ENCODE measurements around the gene AMOTL1.
"Not testable (repeated sequence)": the region's sequence is repeated elsewhere in the genome, so short reads cannot be mapped to it uniquely, and the experiment has no call there.

Gene AMOTL1

DNA sequence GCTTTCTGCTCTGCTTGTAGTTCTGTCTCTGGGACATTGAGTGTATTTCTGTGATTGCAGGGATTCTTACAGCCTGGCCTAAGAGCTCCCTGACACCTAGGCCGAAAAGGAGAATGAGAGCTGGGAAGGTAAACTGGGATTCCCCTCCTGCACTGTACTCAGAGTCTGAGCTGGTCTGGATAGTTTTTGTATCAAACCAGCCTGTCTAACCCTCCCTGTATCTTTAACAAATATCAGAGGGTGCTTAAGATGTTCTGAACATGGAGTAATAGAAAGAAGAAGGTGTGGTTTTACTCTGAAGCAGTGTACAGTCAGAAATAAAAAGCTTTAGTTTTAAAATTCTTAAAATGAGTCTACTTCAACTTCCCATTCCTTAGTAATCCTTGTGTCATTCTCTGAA is 57.3 kb downstream of the AMOTL1 start:
- no peak for DNase-seq

DNA sequence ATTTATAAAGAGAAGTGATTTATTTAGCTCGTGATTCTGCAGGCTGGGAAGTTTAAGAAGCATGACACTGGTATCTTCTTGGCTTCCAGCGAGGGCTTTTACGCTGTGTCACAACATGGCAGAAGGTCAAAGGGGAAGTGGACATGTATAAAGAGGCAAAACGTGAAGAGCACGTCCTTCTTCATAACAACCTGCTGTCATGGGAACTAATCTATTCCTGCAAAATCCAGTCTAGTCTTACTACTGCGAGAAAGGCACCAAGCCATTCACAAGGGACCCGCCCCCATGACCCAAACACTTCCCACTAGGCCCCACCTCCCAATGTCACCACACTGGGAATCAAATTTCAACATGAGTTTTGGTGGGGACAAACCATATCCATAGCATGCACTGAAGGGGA is 58.3 kb downstream of the AMOTL1 start:
- no peak for DNase-seq

DNA sequence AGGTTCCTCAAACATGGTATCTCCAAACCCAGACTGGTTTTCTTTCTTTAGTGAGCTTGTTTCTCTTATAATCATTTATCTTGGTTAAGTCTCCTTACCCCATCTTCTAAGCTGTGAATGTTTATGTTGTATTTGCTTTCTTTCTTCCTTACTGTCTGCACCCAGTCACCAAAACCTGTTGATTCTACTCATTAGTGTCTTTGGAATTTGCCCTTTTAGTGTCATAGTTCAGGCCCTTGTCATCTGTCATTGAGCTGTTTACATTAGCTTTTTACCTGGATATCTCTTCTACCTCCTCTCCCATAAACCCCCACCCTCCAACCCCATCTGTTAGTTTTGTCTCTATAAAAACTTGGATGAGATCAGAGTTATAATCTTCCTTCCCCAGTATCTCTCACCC is 59.9 kb downstream of the AMOTL1 start:
- no peak for DNase-seq

DNA sequence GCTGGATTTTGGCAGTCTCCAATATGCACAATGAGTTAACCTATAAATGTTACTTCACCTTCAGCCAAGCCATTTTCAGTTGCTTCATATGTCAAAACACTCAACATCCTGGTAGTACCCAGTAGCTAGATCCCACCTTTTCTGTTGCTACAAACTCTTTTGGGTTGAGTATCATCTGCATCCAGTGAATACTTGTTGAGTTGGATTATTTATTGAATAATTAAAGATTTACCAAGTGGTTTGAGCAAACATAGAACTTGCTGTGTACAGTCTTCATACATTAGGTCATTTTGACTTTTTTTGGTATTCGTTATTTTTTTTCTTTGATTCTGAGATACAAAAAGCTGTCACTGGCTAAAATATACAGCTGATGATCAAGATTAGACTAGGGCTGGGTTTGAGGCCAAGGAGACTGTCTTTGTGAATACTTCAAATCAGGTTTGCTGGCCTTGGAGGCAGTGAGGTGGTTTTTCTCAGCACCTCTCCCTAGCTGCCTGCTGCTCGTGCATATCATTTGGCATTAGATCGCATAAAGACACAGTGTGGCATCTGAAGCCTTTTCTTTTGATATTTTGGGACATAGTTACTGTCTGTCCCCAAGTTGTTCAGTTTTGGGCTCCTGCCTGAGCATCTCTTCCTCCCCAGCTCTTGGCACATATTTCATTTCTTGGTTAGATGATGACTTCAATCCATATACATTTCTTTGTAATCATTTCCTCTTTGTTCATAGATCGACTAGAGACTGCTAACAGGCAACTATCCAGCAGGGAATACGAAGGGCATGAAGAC is 62.8 kb downstream of the AMOTL1 start:
- DNase-seq, result no peak

DNA sequence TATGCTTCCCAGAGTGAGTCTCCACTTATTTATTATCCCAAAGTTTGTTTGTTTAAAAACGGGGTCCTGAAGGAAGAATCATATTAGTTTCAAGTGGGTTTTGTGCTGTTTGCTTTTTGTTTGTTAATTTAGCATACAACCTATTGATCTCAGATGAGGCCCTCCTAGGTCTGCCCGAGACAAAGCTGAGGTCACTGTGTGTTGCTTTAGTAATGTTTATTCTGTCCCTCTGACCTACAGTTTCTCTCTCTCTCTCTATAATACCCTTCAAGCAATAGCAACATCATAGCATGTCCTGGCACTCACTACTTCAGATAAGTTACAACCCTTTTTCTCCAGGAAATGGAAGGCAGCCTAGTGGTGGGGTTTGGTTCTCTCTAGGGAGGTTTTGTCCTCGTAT is 63.4 kb downstream of the AMOTL1 start:
- no peak for DNase-seq

DNA sequence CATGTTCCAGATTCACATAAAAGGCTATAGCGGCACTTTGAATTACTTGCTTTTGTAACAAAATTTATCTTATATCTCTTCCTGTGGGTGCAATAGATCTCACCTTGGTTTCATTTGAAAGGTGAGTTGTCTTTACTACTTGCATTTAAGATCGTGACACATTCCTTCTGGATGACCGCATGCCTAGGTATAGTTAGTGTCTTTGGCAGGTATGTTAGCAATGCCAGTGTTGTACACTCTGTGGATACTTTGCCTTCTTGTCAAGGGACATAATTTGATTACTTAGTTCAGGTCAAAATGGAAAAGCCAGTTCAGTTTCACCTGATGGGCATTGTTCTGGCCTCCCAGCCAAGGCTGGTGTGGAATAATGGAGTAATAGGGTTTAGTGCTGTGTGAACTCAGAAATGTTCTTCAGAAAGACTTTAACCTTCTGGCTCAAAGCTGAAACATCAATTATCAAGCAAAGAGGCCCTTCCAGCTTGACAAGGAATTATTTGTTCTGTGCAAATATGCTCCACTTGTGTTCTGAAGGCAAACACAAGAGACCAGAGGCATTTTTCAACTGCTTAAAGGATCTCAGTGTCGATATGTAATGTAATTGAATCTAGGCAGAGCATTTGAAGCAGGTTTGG is 64.6 kb downstream of the AMOTL1 start:
- no peak for DNase-seq

GRCh38 chr11:94834911-94835593 is 66.9 kb downstream of the AMOTL1 start:
- DNase-seq, result no peak

DNA sequence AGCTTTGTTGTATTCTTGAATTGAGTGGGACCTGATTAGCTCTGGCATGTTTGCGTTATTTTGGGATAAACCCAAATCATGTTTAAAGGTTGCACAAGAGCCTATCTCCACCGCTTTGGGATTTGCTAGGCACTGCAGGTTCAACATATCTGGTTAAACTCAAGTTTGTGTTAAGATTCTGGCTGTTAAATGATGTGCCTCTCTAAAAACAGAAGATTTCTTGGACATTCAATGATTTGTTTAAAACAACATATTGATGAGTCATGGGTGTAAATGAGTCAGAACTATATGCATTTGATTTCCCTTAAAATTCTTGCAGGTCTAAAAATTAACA is 67.4 kb downstream of the AMOTL1 start:
- no peak for DNase-seq

- no peak for DNase-seq
Measured at GRCh38 chr11:94837317-94837716, 69.2 kb downstream of the AMOTL1 start.

- DNase-seq, result no peak
Measured at GRCh38 chr11:94838027-94838731, 70.0 kb downstream of the AMOTL1 start.

GRCh38 chr11:94840209-94840608 is 72.1 kb downstream of the AMOTL1 start:
- no peak for DNase-seq

DNA sequence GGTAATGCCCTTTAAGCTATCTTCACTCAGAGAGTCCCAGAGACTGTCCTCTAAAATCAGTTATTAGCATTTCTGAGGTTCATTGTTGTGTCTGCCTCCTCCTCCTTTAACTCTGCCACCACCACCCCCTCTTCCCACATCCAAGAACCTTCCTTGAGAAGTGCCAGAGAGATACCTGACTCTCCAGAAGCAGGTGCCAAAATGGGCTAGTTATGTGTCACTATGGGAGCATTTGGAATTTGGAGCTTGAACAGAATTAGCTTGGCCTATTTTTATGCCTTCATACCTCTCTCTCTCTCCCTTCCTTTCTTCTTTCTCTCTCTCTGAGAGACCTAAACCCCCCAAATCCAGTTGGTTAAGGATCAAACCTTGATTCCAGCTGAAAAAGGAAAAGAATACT is 75.9 kb downstream of the AMOTL1 start:
- DNase-seq, result no peak

DNA sequence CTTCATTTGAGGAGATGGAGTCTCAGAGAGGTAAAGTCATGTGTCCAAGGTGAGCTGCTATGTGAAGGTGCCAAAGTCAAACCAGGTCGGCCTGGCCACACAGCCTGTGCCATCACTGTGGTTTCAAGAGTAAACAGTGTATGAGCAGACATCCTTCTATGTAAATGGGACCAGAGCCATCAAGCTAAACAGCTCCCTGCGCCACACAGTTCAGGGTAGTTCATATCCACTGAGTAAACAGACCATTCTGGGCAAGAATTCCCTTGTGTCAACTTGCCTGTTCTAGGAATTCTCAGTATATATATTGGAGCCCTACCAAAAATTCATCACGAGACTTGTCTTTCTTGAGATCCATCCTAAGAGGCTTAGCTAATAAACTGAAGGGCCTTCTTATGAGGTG is 77.5 kb downstream of the AMOTL1 start:
- no peak for DNase-seq

GRCh38 chr11:94849839-94850238 is 81.7 kb downstream of the AMOTL1 start:
- DNase-seq, result no peak

DNA sequence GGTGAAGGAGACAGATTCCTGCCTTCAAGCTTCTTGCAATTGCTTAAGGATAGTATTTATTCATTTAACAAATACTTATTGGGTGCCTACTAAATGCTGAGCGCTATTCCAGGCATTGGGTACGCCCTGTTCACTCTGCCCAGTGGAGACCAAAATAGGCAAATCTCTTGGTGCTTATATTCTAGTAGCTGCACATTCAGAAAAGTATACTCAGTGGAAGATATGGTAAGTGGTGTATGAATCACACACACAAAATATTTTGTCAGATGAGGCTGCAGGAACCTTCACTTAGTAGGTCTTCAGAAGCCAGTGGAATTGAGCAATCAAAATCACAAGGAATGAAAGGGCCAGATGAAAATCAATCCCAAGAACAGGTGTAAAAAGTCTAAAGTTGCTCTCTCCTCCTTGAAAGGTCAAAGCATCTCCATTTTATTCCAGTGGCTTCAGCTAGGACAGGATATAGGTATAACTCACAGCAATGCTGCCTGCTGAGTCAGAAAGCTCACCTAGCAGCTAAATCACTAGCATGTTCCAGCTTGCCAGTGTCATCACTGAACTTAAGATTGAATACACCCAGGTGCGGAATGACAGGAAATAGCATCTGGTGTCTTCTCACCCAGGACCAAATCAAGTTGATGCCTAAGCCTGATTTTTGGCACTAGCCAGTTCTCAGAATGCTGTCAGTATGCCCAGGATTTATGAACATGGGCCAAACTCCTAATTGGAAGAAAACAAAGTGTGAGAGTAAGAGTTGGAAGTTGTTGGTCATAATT is 83.9 kb downstream of the AMOTL1 start:
- no peak for DNase-seq

DNA sequence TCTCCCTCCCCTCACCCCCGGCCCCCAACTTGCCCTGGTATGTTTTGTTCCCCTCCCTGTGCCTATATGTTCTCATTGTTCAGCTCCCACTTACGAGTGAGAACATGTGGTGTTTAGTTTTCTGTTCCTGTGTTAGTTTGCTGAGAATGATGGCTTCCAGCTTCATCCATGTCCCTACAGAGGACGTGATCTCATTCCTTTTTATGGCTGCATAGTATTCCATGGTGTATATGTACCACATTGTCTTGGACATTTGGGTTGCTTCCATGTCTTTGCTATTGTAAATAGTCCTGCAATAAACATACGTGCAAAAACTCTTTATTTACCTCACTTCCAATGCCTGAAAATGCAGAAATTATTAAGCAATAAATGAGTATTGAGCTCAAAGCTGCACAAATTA is 85.1 kb downstream of the AMOTL1 start:
- not testable (repeated sequence) for DNase-seq

DNA sequence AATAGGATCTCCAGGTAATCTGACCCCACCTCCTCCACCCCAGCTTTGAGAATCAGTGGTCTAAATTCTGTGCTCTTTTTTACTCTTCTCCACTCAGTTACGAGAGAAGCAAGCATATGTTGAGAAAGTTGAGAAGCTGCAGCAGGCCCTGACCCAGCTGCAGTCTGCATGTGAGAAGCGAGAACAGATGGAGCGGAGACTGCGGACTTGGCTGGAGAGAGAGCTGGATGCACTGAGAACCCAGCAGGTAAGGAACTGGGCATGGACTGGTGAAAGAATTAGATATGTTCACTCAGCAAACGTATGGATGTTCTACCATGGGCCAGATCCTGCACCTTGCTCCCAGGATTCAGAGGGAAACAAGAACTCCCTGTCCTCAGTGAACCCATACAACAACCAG is 85.7 kb downstream of the AMOTL1 start:
- DNase-seq, result no peak

DNA sequence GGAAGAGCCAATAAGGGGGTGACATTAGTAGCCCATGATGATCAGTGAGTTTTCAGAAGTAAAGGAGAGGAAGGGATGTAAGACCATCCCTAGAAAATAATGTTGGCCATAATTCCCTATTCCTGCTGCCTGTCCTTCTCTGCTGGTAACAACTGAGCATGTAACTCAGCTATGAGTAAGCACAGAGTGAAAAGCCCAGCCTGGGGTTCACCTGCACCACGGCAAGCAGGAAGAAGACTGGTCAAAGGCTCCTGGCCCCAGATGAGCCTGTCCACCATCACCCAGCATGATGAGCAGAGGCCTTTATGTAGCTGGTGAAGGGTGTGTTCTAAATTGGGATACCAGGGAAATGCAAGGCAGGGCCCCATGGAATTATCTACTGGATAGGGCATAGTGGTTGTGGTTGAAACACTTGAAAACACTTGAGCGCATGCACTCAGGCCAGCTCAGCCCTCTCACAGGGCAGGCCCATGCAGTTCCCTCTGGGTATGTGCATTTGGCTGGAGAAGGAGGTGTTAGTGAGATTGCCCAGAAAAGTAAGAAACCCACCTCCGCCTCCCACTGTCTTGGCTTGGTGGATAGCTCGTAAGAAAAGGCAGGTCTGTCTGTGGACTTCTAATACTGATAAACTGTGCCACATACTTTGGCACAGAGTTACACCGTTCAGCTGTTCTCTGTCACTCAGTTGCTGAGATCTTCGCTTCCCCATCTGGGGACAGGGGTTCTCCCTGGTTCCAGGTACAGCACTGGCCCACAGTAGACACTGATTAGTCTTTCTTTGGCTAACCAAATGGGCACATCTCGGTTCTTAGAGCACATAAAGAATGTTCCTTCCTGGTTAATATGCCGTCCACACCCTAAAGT is 86.8 kb downstream of the AMOTL1 start:
- no peak for DNase-seq

- DNase-seq, result no peak
Measured at GRCh38 chr11:94855666-94856065, 87.5 kb downstream of the AMOTL1 start.

DNA sequence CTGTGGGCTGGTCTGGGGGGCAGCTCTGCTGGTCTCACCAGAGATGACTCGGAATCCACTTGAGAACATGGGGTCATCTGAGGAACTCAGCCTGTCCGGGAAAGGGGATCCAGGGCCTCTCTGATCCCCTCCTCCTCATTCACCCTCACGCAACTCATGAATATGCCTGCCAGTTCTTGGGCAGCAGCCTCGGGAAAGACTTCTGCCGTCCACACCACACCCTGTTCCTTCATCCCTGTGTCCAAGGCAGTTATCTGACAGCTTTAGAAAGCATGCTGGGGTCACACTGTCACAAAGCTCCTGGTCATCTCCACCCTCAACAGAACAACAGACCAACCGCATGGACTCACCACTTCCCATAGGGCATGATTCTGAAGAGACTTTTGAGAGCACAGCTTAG is 88.3 kb downstream of the AMOTL1 start:
- DNase-seq, result no peak

- no peak for DNase-seq
Measured at GRCh38 chr11:94857337-94857736, 89.2 kb downstream of the AMOTL1 start.
